ENCODE results near the gene FGD6.
"Not testable (repeated sequence)": the region's sequence is repeated elsewhere in the genome, so short reads cannot be mapped to it uniquely, and the experiment has no call there.

The FGD6 gene

GRCh38 chr12:95130096-95130495, 87.2 kb downstream of the FGD6 start:
- no peak for DNase-seq (ENCODE audit: extremely low read depth in 1 of 2, low read depth in 1 of 2)

GRCh38 chr12:95129115-95129514, 88.2 kb downstream of the FGD6 start:
- DNase-seq (ENCODE audit: extremely low read depth in 1 of 2, low read depth in 1 of 2), result no peak

- no peak for DNase-seq (ENCODE audit: extremely low read depth in 1 of 2, low read depth in 1 of 2)
Observed at GRCh38 chr12:95126736-95127135, 90.5 kb downstream of the FGD6 start.

GRCh38 chr12:95126076-95126475, 91.2 kb downstream of the FGD6 start:
- no peak for DNase-seq (ENCODE audit: extremely low read depth in 1 of 2, low read depth in 1 of 2)

- DNase-seq (ENCODE audit: extremely low read depth in 1 of 2, low read depth in 1 of 2), result no peak
Observed at GRCh38 chr12:95124106-95124505, 93.2 kb downstream of the FGD6 start.

- DNase-seq (ENCODE audit: extremely low read depth in 1 of 2, low read depth in 1 of 2), result no peak
Observed at GRCh38 chr12:95118788-95119179, 98.5 kb downstream of the FGD6 start.

- DNase-seq (ENCODE audit: extremely low read depth in 1 of 2, low read depth in 1 of 2), result no peak
Observed at GRCh38 chr12:95118138-95118787, 99.0 kb downstream of the FGD6 start.

- DNase-seq (ENCODE audit: extremely low read depth in 1 of 2, low read depth in 1 of 2), result peak in 1 of 2 donors; percentile 16
Observed at GRCh38 chr12:95117178-95117599, 100.1 kb downstream of the FGD6 start.

GRCh38 chr12:95116773-95117172, 100.5 kb downstream of the FGD6 start:
- DNase-seq (ENCODE audit: extremely low read depth in 1 of 2, low read depth in 1 of 2), result no peak

GRCh38 chr12:95116341-95116740, 100.9 kb downstream of the FGD6 start:
- DNase-seq (ENCODE audit: extremely low read depth in 1 of 2, low read depth in 1 of 2), result no peak

GRCh38 chr12:95115641-95116040, 101.6 kb downstream of the FGD6 start:
- DNase-seq (ENCODE audit: extremely low read depth in 1 of 2, low read depth in 1 of 2), result no peak

GRCh38 chr12:95114766-95115405, 102.4 kb downstream of the FGD6 start:
- no peak for DNase-seq (ENCODE audit: extremely low read depth in 1 of 2, low read depth in 1 of 2)

GRCh38 chr12:95107362-95107761, 109.9 kb downstream of the FGD6 start:
- DNase-seq (ENCODE audit: extremely low read depth in 1 of 2, low read depth in 1 of 2), result no peak

GRCh38 chr12:95105540-95105939, 111.7 kb downstream of the FGD6 start:
- DNase-seq (ENCODE audit: extremely low read depth in 1 of 2, low read depth in 1 of 2), result no peak

- no peak for DNase-seq (ENCODE audit: extremely low read depth in 1 of 2, low read depth in 1 of 2)
Observed at GRCh38 chr12:95104919-95105452, 112.3 kb downstream of the FGD6 start.

- peak in 1 of 2 donors; percentile 26 for DNase-seq (ENCODE audit: extremely low read depth in 1 of 2, low read depth in 1 of 2)
Observed at GRCh38 chr12:95102916-95103671, 114.2 kb downstream of the FGD6 start.

- not testable (repeated sequence) for DNase-seq (ENCODE audit: extremely low read depth in 1 of 2, low read depth in 1 of 2)
Observed at GRCh38 chr12:95101957-95102356, 115.3 kb downstream of the FGD6 start.

- no peak for DNase-seq (ENCODE audit: extremely low read depth in 1 of 2, low read depth in 1 of 2)
Observed at GRCh38 chr12:95100264-95101190, 116.7 kb downstream of the FGD6 start.

GRCh38 chr12:95099270-95099790, 117.9 kb downstream of the FGD6 start:
- no peak for DNase-seq (ENCODE audit: extremely low read depth in 1 of 2, low read depth in 1 of 2)

- no peak for DNase-seq (ENCODE audit: extremely low read depth in 1 of 2, low read depth in 1 of 2)
Observed at GRCh38 chr12:95096852-95097251, 120.4 kb downstream of the FGD6 start.

Data from stimulated activated CD8-positive, alpha-beta memory T cell treated with anti-CD3 and anti-CD28 coated beads, Interleukin-7, amount 100 ng/mL, for 48 hours (primary cell).